Measurements from ENCODE around the gene GABRR2. TPM values are rescaled to one million over a fixed set of nuclear protein-coding genes. Genes with fewer than 3 reads are reported as not detected.
A peak's percentile ranks its signal among the peaks of the same experiment; 100 is the strongest.
"Not testable (repeated sequence)": the region's sequence is repeated elsewhere in the genome, so short reads cannot be mapped to it uniquely, and the experiment has no call there.

Gene GABRR2
- total RNA-seq, 1 experiment from 2014 or later = not detected

DNA sequence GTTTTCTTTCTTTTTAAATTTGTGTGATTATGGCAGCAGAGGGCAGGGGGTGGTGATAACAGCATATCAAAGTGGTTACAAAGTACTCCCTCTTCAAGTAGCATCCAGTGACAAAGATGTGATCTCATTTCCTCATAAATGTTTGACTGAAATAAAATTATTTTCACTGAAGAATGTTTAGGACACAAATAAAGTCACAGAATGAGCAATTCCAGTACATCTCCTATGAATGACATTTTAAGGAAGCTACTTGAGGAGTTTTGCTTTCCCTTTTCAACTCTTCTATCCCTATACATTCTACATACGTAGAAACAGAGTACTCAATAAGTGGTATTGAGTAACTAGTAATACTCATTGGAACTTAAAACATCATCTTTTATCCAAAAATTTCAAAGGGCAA lies 13.9 kb upstream of the GABRR2 start:
- DNase-seq (ENCODE audit: extremely low read depth, low read depth) = no peak

DNA sequence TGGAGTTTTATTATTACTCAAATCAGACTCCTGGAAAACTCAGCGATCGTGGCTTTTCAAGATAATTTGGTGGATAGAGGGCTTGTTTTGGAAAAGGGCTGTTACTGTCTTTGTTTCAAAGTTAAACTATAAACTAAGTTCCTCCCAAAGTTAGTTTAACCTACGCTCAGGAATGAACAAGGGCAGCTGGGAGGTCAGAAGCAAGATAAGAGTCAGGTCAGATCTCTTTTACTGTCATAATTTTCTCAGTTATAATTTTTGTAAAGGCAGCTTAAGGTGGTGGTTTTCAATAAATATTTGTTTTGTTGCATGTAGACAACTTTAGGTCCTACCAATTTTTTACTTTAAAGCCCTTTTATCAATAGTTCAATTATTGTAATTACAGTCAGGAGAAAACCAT lies 9.2 kb upstream of the GABRR2 start:
- DNase-seq (ENCODE audit: extremely low read depth, low read depth) = no peak

DNA sequence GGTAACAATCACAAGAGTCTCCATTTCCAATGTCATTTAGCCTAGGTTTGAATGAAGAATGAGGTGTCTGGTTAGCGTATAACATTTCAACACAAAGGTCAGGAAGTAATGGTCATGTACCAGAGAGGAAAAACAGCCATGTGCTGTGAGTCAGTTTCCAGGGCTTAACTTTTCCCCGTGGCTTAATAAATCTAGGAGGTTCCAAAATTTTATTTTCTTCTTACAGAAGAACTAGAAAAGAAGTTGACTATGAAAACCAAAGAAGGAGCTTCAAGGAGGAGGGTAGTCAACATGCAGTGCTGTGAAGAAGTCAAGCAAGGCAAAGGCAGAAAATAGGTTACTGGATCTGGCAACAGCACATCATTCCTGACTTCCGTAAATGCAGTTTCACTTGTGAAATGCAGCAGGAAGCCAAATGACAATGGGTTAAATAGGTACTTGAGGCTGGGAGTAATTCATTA lies 8.4 kb upstream of the GABRR2 start:
- DNase-seq (ENCODE audit: extremely low read depth, low read depth) = no peak

DNA sequence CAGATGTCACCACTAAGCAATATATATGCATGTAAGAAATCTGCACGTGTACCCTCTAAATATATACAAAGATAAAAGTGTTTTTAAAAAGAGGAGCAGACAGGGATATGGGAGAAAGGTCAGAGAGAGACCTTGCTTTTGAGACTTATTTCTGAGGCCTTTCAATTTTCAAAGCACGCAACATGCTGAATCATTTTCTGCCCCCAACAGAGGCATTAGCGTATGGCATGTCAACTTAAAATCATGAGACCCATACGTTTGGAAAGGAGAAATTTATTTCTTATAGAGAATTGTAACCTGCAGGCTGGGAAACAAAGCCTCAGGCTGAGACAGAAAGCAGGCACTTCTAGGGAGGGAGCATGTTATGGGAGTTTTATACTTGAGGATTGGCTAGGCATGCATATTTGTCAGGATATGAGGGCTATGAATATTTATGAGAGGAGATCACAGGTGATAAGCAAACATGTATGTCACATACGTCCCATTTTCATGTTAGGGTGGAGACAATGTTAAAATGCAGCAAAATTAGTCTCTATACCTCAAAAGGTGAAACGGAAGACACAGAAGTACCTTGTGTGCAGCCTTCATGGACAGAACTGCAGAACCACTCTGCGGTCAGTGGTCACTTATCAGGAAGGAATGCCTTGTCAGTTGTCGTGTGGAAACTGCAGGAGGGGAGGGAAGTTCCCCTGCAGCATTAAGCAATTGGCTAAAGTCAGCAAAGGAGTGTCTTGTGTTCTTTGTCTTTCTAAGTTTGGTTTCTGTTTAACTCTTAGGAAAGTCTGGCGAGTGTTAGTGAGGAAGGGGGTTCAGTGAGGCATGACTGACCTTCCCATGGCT lies 6.3 kb upstream of the GABRR2 start:
- DNase-seq (ENCODE audit: extremely low read depth, low read depth) = no peak

- DNase-seq (ENCODE audit: extremely low read depth, low read depth) = no peak
Measured at GRCh38 chr6:89320012-89320559, 5.0 kb upstream of the GABRR2 start.

GRCh38 chr6:89317067-89317466 lies 2.0 kb upstream of the GABRR2 start:
- no peak for DNase-seq (ENCODE audit: extremely low read depth, low read depth)

DNA sequence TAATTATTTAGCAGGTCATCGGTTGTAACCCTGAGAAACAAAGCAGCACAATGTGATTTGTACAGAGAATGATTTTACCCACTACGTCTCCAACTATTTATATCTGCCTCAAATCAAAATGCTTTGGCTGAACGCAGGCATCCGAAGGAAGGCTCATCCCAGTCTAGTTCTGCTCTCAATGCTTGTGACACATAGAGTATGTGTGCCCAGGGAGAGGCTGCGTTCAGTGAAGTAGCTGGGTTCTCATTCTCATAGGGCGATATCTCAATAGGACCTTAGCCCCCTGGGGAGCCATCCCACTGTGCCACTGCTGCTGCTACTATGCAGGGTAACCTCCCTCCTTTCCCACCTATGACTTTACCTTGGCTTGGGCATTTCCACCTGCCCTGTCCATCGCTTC lies 407 bp downstream of the GABRR2 start:
- no peak for DNase-seq (ENCODE audit: extremely low read depth, low read depth)

- DNase-seq (ENCODE audit: extremely low read depth, low read depth) = no peak
Measured at GRCh38 chr6:89313006-89313405, 2.1 kb downstream of the GABRR2 start.

- DNase-seq (ENCODE audit: extremely low read depth, low read depth) = no peak
Measured at GRCh38 chr6:89311853-89312531, 3.1 kb downstream of the GABRR2 start.

DNA sequence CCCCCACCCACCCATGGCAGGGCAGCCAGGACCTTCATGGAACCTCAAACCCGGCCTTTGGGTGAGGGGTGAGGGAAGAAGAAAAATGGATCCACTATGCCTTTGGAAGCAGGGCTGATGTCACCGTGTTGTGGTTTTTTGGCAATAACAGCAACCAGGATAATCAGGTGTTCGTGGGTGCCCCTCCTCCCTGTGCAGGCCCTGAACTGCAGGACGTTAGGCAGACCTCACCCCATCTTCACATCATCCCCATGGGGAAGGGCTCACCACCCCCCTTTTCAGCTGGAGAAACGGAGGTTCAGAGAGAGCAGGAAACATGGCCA lies 3.6 kb downstream of the GABRR2 start:
- no peak for DNase-seq (ENCODE audit: extremely low read depth, low read depth)

GRCh38 chr6:89310929-89311328 lies 4.2 kb downstream of the GABRR2 start:
- no peak for DNase-seq (ENCODE audit: extremely low read depth, low read depth)

DNA sequence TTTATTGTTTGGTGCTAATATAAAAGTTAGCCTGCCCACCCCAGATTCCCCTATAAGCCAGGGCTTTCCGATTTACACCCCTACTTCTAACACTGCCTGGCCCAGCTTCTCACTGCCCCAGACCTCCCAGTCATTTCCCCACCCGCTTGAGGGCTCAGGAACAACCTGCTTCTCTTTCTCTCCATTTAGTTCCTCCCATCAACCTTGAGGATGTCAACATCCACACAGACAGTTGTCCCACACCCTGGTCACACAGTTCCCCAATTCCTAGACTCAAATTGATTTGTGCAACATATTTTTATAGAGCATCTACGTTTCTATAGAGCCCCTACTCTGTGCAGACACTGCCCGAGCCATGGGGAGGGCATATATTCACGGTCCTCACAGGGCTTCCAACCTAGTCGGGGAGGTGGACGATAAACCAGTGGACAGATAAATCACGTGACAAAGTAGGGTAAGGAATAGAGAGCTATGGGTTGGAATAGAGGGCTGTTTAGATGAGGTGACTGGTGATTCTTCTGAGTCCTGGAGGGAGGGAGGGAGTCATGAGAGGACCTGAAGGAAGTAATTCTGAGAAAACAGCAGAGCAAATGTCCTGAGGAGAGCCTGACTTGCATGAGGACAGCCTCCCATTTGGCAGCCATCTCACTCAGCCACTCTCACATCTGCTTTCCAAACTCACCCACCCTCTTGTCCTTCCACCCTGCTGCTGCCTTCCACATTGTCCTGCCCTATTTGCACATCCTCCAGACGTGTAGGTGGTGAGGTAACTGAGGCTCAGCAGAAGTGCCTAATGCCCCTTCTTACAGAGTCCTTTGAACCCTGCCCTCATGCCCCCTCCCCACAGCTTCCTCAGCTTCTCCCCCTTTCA lies 6.3 kb downstream of the GABRR2 start:
- DNase-seq (ENCODE audit: extremely low read depth, low read depth) = no peak

- DNase-seq (ENCODE audit: extremely low read depth, low read depth) = not testable (repeated sequence)
Measured at GRCh38 chr6:89304517-89304916, 10.6 kb downstream of the GABRR2 start.

- no peak for DNase-seq (ENCODE audit: extremely low read depth, low read depth)
Measured at GRCh38 chr6:89302936-89303335, 12.2 kb downstream of the GABRR2 start.

GRCh38 chr6:89302195-89302770 lies 12.8 kb downstream of the GABRR2 start:
- no peak for DNase-seq (ENCODE audit: extremely low read depth, low read depth)

DNA sequence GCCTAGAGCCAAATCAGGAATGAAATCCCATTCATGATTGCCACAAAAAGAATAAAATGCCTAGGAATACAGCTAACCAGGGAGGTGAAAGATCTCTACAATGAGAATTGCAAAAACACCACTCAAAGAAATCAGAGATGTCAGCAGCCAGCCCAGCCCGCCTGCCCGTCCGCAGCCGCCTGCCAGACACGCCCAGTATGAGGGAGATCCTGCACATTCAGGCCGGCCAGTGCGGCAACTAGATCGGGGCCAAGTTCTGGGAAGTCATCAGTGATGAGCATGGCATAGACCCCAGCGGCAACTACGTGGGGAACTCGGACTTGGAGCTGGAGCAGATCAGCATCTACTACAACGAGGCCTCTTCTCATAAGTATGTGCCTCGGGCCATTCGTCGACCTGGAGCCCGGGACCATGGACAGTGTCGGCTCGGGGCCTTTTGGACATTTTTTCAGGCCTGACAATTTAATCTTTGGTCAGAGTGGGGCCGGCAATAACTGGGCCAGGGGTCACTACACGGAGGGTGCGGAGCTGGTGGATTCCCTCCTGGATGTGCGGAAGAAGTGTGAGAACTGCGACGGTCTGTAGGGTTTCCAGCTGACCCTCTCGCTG lies 13.4 kb downstream of the GABRR2 start:
- no peak for DNase-seq (ENCODE audit: extremely low read depth, low read depth)

DNA sequence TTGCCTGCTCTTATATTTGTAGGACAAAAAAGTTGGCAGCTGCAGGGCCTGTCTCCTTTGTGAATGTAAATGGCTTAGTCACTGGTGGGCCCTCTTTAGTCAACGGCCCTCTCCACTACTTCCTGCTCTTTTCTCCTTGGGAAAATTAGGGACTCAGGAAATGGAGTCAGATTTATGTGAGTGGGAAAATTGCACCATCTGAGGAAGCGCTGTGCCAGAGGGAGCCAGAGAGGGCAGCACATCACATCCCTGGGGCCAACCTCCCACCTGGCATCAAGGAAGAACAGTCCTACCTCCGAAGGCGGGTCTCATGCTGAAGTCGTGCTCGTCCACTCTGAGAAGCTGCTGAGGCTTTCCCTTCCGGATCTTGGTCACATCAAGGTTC lies 15.6 kb downstream of the GABRR2 start:
- no peak for DNase-seq (ENCODE audit: extremely low read depth, low read depth)

GRCh38 chr6:89298680-89299465 lies 16.2 kb downstream of the GABRR2 start:
- peak; percentile 65 for DNase-seq (ENCODE audit: extremely low read depth, low read depth)

GRCh38 chr6:89297695-89298351 lies 17.3 kb downstream of the GABRR2 start:
- DNase-seq (ENCODE audit: extremely low read depth, low read depth) = peak; percentile 66

All from NCI-H460 (cell line).